Measurements from ENCODE around the gene TTLL12. TPM values are rescaled to one million over a fixed set of nuclear protein-coding genes. Genes with fewer than 3 reads are reported as not detected.

TTLL12 gene
- total RNA-seq, 1 experiment from 2014 or later: 61.0 TPM

- POLR2A ChIA-PET: interaction anchor here (0.7 to 5.2 kb wide), 6 partner anchors 11 to 577 kb away, joined by 3 to 33 read pairs (median 4); no protein-coding TSS in a partner anchor
- peaks cover 38% of the 10 kb centered on the region for H3K36me3 Mint-ChIP-seq (ENCODE audit: insufficient read depth, unreplicated experiment)
- no TSS peak for BruUV-seq (replicated peaks)
- H3K27ac Mint-ChIP-seq (ENCODE audit: low read depth, unreplicated experiment): peak overlapping the region; percentile 33
- peaks cover 8% of the 10 kb centered on the region for H3K4me1 Mint-ChIP-seq (ENCODE audit: insufficient read depth, unreplicated experiment)
- TF ChIP-seq CTCF (IDR thresholded peaks at IDR 0.05; ENCODE audit: unreplicated experiment): no peak
- intact Hi-C loops (cut with micrococcal nuclease): no loop called here
- no peaks in the 10 kb centered on the region for H3K9me3 Mint-ChIP-seq (ENCODE audit: unreplicated experiment)
- DNase-seq (ENCODE audit: unreplicated experiment): peak; percentile 88
- no peaks in the 10 kb centered on the region for H3K27me3 Mint-ChIP-seq (ENCODE audit: insufficient read depth, unreplicated experiment)
- peak overlapping the region; percentile 74 for H3K4me3 Mint-ChIP-seq (ENCODE audit: unreplicated experiment)
- CTCF ChIA-PET: interaction anchor here (1.0 kb wide), 1 partner anchor 94 kb away, joined by 4 read pairs; no protein-coding TSS in a partner anchor
These were observed 3.2 kb downstream of the TTLL12 start for GRCh38 chr22:43183496-43184277.

GRCh38 chr22:43182726-43183125 lies 4.2 kb downstream of the TTLL12 start:
- no peak for DNase-seq (ENCODE audit: unreplicated experiment)
- TF ChIP-seq CTCF (IDR thresholded peaks at IDR 0.05; ENCODE audit: unreplicated experiment): no peak
- peaks cover 8% of the 10 kb centered on the region for H3K4me1 Mint-ChIP-seq (ENCODE audit: insufficient read depth, unreplicated experiment)
- H3K27me3 Mint-ChIP-seq (ENCODE audit: insufficient read depth, unreplicated experiment): no peaks in the 10 kb centered on the region
- ChIA-PET POLR2A (interaction anchor here (0.7 kb wide), 1 partner anchor 11 kb away, joined by 4 read pairs; no protein-coding TSS in a partner anchor), CTCF (interaction anchor here (1.0 kb wide), 1 partner anchor 93 kb away, joined by 4 read pairs; no protein-coding TSS in a partner anchor)
- BruUV-seq (replicated peaks): no TSS peak
- peaks cover 47% of the 10 kb centered on the region for H3K36me3 Mint-ChIP-seq (ENCODE audit: insufficient read depth, unreplicated experiment)
- no peak overlapping the region for H3K4me3 Mint-ChIP-seq (ENCODE audit: unreplicated experiment)
- no peaks in the 10 kb centered on the region for H3K9me3 Mint-ChIP-seq (ENCODE audit: unreplicated experiment)
- no peak overlapping the region for H3K27ac Mint-ChIP-seq (ENCODE audit: low read depth, unreplicated experiment)
- intact Hi-C loops (cut with micrococcal nuclease): no loop called here

- no TSS peak for BruUV-seq (replicated peaks)
- peaks cover 8% of the 10 kb centered on the region for H3K4me1 Mint-ChIP-seq (ENCODE audit: insufficient read depth, unreplicated experiment)
- H3K27ac Mint-ChIP-seq (ENCODE audit: low read depth, unreplicated experiment): no peak overlapping the region
- ChIA-PET CTCF (no interaction called here), POLR2A (interaction anchor here (0.7 kb wide), 1 partner anchor 18 kb away, joined by 3 read pairs; no protein-coding TSS in a partner anchor)
- no peak for DNase-seq (ENCODE audit: unreplicated experiment)
- H3K36me3 Mint-ChIP-seq (ENCODE audit: insufficient read depth, unreplicated experiment): peaks cover 53% of the 10 kb centered on the region
- intact Hi-C loops (cut with micrococcal nuclease): no loop called here
- no peaks in the 10 kb centered on the region for H3K9me3 Mint-ChIP-seq (ENCODE audit: unreplicated experiment)
- no peak for TF ChIP-seq CTCF (IDR thresholded peaks at IDR 0.05; ENCODE audit: unreplicated experiment)
- no peak overlapping the region for H3K4me3 Mint-ChIP-seq (ENCODE audit: unreplicated experiment)
- H3K27me3 Mint-ChIP-seq (ENCODE audit: insufficient read depth, unreplicated experiment): no peaks in the 10 kb centered on the region
These were observed 4.8 kb downstream of the TTLL12 start for GRCh38 chr22:43182118-43182517.

GRCh38 chr22:43181321-43182076 lies 5.4 kb downstream of the TTLL12 start:
- H3K27ac Mint-ChIP-seq (ENCODE audit: low read depth, unreplicated experiment): no peak overlapping the region
- no peaks in the 10 kb centered on the region for H3K27me3 Mint-ChIP-seq (ENCODE audit: insufficient read depth, unreplicated experiment)
- POLR2A ChIA-PET: interaction anchor here (0.6 to 0.7 kb wide), 2 partner anchors 13 to 18 kb away, joined by 3 to 5 read pairs; no protein-coding TSS in a partner anchor
- no peak for TF ChIP-seq CTCF (IDR thresholded peaks at IDR 0.05; ENCODE audit: unreplicated experiment)
- no peak overlapping the region for H3K4me3 Mint-ChIP-seq (ENCODE audit: unreplicated experiment)
- H3K36me3 Mint-ChIP-seq (ENCODE audit: insufficient read depth, unreplicated experiment): peaks cover 60% of the 10 kb centered on the region
- no peaks in the 10 kb centered on the region for H3K9me3 Mint-ChIP-seq (ENCODE audit: unreplicated experiment)
- DNase-seq (ENCODE audit: unreplicated experiment): no peak
- CTCF ChIA-PET: no interaction called here
- H3K4me1 Mint-ChIP-seq (ENCODE audit: insufficient read depth, unreplicated experiment): peaks cover 8% of the 10 kb centered on the region
- no TSS peak for BruUV-seq (replicated peaks)
- intact Hi-C loops (cut with micrococcal nuclease): loop anchor here (1.0 kb wide), 1 partner anchor 11 kb away; no protein-coding TSS in a partner anchor
